ENCODE measurements around the gene KCNIP4. TPM values are rescaled to one million over a fixed set of nuclear protein-coding genes. Genes with fewer than 3 reads are reported as not detected.

KCNIP4 gene
- total RNA-seq, 1 donor from 2014 or later = 0.59 TPM

DNA sequence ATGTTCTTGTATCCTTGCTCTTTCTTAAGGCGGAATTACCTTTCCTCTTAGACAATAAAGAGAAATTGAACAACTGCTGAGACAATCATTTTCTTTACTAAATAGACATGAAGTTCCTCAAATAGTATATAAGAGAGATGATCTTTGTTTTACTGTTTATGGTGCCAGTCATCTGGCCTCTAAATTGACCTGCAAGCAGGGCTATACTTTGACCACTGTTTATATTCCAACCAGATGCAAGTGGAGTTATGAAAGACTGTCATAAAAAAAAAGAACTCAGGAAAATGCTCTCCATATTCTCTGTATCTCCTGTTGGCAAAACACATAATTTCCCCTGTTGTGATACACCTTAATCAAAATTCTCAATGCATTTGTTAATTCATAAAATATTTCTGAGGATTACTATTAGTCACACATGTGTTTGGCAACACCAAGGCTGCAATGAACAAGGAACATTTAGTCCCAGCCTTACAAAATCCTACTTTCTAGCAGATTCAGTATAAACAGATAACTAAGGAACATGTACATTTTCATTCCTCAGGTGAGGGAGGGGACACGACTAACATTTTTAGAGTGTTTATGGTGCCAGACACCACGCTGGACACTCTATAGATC, 562.3 kb downstream of the KCNIP4 start:
- no peaks in the 10 kb centered on the region for H3K36me3 Mint-ChIP-seq (ENCODE audit: low read depth, unreplicated experiment)
- H3K4me1 Mint-ChIP-seq (ENCODE audit: low read depth, unreplicated experiment) = peaks cover 1% of the 10 kb centered on the region
- peaks cover 7% of the 10 kb centered on the region for H3K9me3 Mint-ChIP-seq (ENCODE audit: unreplicated experiment)
- FAIRE-seq (no peak), DNase-seq (ENCODE audit: low read depth) (no peak)
- H3K27ac Mint-ChIP-seq (ENCODE audit: unreplicated experiment) = no peak overlapping the region
- Histone ChIP-seq H3K9ac (ENCODE audit: low read length) (no peak overlapping the region), H3K79me2 (ENCODE audit: insufficient read depth, low read length) (no peaks in the 10 kb centered on the region), H3K4me2 (ENCODE audit: low read length) (no peak overlapping the region), H3K9me3 (ENCODE audit: insufficient read depth, low read depth, low read length) (peaks cover 4% of the 10 kb centered on the region), H3K4me1 (ENCODE audit: insufficient read depth, low read length) (no peaks in the 10 kb centered on the region), H3K27me3 (ENCODE audit: insufficient read depth, low read length) (no peaks in the 10 kb centered on the region), H3K36me3 (ENCODE audit: insufficient read depth, low read length) (no peaks in the 10 kb centered on the region), H4K20me1 (ENCODE audit: insufficient read depth, low read length) (no peaks in the 10 kb centered on the region), H3K4me3 (ENCODE audit: insufficient read depth, low read depth, low read length) (no peak overlapping the region), H2AFZ (ENCODE audit: low read depth, low read length) (no peak overlapping the region), H3K27ac (ENCODE audit: low read depth, low read length) (no peak overlapping the region)
- H3K4me3 Mint-ChIP-seq (ENCODE audit: unreplicated experiment) = no peak overlapping the region
- no peaks in the 10 kb centered on the region for H3K27me3 Mint-ChIP-seq (ENCODE audit: low read depth, unreplicated experiment)
- no peak for TF ChIP-seq EZH2 (IDR thresholded peaks at IDR 0.05; ENCODE audit: insufficient read depth, low read length)
- TF ChIP-seq, protein P1, sequence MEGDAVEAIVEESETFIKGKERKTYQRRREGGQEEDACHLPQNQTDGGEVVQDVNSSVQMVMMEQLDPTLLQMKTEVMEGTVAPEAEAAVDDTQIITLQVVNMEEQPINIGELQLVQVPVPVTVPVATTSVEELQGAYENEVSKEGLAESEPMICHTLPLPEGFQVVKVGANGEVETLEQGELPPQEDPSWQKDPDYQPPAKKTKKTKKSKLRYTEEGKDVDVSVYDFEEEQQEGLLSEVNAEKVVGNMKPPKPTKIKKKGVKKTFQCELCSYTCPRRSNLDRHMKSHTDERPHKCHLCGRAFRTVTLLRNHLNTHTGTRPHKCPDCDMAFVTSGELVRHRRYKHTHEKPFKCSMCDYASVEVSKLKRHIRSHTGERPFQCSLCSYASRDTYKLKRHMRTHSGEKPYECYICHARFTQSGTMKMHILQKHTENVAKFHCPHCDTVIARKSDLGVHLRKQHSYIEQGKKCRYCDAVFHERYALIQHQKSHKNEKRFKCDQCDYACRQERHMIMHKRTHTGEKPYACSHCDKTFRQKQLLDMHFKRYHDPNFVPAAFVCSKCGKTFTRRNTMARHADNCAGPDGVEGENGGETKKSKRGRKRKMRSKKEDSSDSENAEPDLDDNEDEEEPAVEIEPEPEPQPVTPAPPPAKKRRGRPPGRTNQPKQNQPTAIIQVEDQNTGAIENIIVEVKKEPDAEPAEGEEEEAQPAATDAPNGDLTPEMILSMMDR (IDR thresholded peaks at IDR 0.05; ENCODE audit: insufficient read depth, low read depth, low read length) = no peak

DNA sequence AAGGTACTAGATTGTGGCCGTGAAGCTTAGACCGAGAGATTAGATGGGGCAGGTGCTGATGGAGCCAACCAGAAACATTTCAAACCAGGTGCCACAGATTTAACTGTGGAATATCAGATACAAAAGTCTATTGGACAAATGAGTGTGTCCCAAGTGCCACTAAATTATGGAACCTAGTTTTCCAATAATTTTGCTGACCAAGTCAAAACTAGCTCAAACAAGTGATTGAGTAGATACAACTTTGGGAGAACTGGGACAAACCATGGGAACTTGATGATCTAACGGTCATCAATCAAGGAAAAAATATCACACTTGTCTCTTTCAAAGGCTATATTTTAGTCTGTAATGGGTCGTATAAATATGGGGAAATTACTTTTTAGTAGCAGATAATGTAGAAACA, 562.9 kb downstream of the KCNIP4 start:
- Histone ChIP-seq H2AFZ (ENCODE audit: low read depth, low read length) (no peak overlapping the region), H3K36me3 (ENCODE audit: insufficient read depth, low read length) (no peaks in the 10 kb centered on the region), H3K4me3 (ENCODE audit: insufficient read depth, low read depth, low read length) (no peak overlapping the region), H3K9me3 (ENCODE audit: insufficient read depth, low read depth, low read length) (peaks cover 4% of the 10 kb centered on the region), H3K79me2 (ENCODE audit: insufficient read depth, low read length) (no peaks in the 10 kb centered on the region), H3K27ac (ENCODE audit: low read depth, low read length) (no peak overlapping the region), H4K20me1 (ENCODE audit: insufficient read depth, low read length) (no peaks in the 10 kb centered on the region), H3K4me1 (ENCODE audit: insufficient read depth, low read length) (no peaks in the 10 kb centered on the region), H3K9ac (ENCODE audit: low read length) (no peak overlapping the region), H3K27me3 (ENCODE audit: insufficient read depth, low read length) (no peaks in the 10 kb centered on the region), H3K4me2 (ENCODE audit: low read length) (no peak overlapping the region)
- Mint-ChIP-seq H3K4me3 (ENCODE audit: unreplicated experiment) (no peak overlapping the region), H3K27ac (ENCODE audit: unreplicated experiment) (no peak overlapping the region), H3K9me3 (ENCODE audit: unreplicated experiment) (peaks cover 7% of the 10 kb centered on the region), H3K36me3 (ENCODE audit: low read depth, unreplicated experiment) (no peaks in the 10 kb centered on the region), H3K27me3 (ENCODE audit: low read depth, unreplicated experiment) (no peaks in the 10 kb centered on the region), H3K4me1 (ENCODE audit: low read depth, unreplicated experiment) (peaks cover 6% of the 10 kb centered on the region)
- no peak for TF ChIP-seq EZH2 (IDR thresholded peaks at IDR 0.05; ENCODE audit: insufficient read depth, low read length)
- TF ChIP-seq, protein P1 (IDR thresholded peaks at IDR 0.05; ENCODE audit: insufficient read depth, low read depth, low read length) = no peak
- no peak for DNase-seq (ENCODE audit: low read depth)
- FAIRE-seq = no peak

DNA sequence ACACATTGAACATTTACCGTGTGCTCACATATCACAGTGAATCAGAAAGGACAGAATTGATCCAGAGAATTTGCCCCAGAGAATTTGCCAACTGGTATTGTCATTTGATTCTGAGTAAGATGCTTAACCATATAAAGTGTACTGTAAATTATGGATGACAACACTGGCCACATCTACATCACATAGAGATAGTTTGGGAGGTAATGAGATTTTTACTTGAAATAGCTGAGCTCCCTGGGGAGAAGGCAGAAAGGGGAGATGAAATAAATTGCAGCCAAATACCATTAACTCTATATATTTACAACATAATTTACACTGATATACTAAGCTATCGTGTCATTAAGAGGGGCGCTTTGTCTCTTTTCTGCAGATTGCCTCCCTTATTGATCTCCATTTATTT, 564.0 kb downstream of the KCNIP4 start:
- H2AFZ ChIP-seq (ENCODE audit: low read depth, low read length) = no peak overlapping the region
- DNase-seq (ENCODE audit: low read depth) (no peak), FAIRE-seq (no peak)
- Mint-ChIP-seq H3K9me3 (ENCODE audit: unreplicated experiment) (peaks cover 4% of the 10 kb centered on the region), H3K36me3 (ENCODE audit: low read depth, unreplicated experiment) (no peaks in the 10 kb centered on the region), H3K27me3 (ENCODE audit: low read depth, unreplicated experiment) (no peaks in the 10 kb centered on the region), H3K4me3 (ENCODE audit: unreplicated experiment) (no peak overlapping the region), H3K4me1 (ENCODE audit: low read depth, unreplicated experiment) (peaks cover 8% of the 10 kb centered on the region), H3K27ac (ENCODE audit: unreplicated experiment) (no peak overlapping the region)
- H3K27me3 ChIP-seq (ENCODE audit: insufficient read depth, low read length) = no peaks in the 10 kb centered on the region
- no peak overlapping the region for H3K4me2 ChIP-seq (ENCODE audit: low read length)
- peaks cover 4% of the 10 kb centered on the region for H3K9me3 ChIP-seq (ENCODE audit: insufficient read depth, low read depth, low read length)
- no peak overlapping the region for H3K27ac ChIP-seq (ENCODE audit: low read depth, low read length)
- no peak overlapping the region for H3K9ac ChIP-seq (ENCODE audit: low read length)
- no peaks in the 10 kb centered on the region for H3K79me2 ChIP-seq (ENCODE audit: insufficient read depth, low read length)
- H3K4me1 ChIP-seq (ENCODE audit: insufficient read depth, low read length) = no peaks in the 10 kb centered on the region
- H3K36me3 ChIP-seq (ENCODE audit: insufficient read depth, low read length) = no peaks in the 10 kb centered on the region
- H3K4me3 ChIP-seq (ENCODE audit: insufficient read depth, low read depth, low read length) = no peak overlapping the region
- no peaks in the 10 kb centered on the region for H4K20me1 ChIP-seq (ENCODE audit: insufficient read depth, low read length)
- TF ChIP-seq, protein P1 (IDR thresholded peaks at IDR 0.05; ENCODE audit: insufficient read depth, low read depth, low read length) = no peak
- TF ChIP-seq EZH2 (IDR thresholded peaks at IDR 0.05; ENCODE audit: insufficient read depth, low read length) = no peak
